Measurements from ENCODE around the gene EPHB4. TPM values are rescaled to one million over a fixed set of nuclear protein-coding genes. Genes with fewer than 3 reads are reported as not detected.

The EPHB4 gene
- total and polyA plus RNA-seq, 2 donors (not counting 3 experiments of a cell fraction or from before 2014, with no cell fraction given): 193 to 274 TPM

- no peaks in the 10 kb centered on the region for H4K20me1 ChIP-seq (replicated peaks; ENCODE audit: control insufficient read depth, extremely low read depth, insufficient read depth, low read length)
- H3K4me3 ChIP-seq (replicated peaks in 1 of 3; ENCODE audit: insufficient read depth in 1 of 3, low read depth in 1 of 3, low read length in 3 of 3): peak overlapping the region in 2 of 3 experiments; percentile 90 to 92
- dilution Hi-C loops (cut with MboI; ENCODE audit: extremely low pct_ligation_motif_present, low sequenced_read_pairs): loop anchor here (25.0 kb wide), 1 partner anchor 112 kb away; the partner anchor contains the start of genes EPO and POP7
- H3K36me3 ChIP-seq (ENCODE audit: control insufficient read depth in 2 of 2, extremely low read depth in 1 of 2, insufficient read depth in 2 of 2, low read length in 2 of 2): peaks cover 26 to 36% of the 10 kb centered on the region in 2 experiments
- TF ChIP-seq EZH2 (IDR thresholded peaks at IDR 0.05; ENCODE audit: borderline replicate concordance, low read depth, low read length, severe bottlenecking) (no peak), GATA2 (IDR thresholded peaks at IDR 0.05; ENCODE audit: insufficient read depth, insufficient read length, low read depth, low read length) (no peak), MAX (IDR thresholded peaks at IDR 0.05; ENCODE audit: insufficient read depth, insufficient read length) (no peak), CTCF (IDR thresholded peaks at IDR 0.05; ENCODE audit: extremely low read depth in 1 of 2, insufficient read depth in 1 of 2, low read depth in 1 of 2, low read length in 2 of 2) (no peak), JUN (IDR thresholded peaks at IDR 0.05; ENCODE audit: borderline replicate concordance, insufficient read depth, insufficient read length, low read depth) (no peak), POLR2A (IDR thresholded peaks at IDR 0.05; ENCODE audit: low read depth, low read length) (no peak), FOS (IDR thresholded peaks at IDR 0.05; ENCODE audit: borderline replicate concordance, insufficient read depth, low read length) (no peak), MYC (IDR thresholded peaks at IDR 0.05; ENCODE audit: low read depth, low read length) (no peak), POLR2AphosphoS5 (IDR thresholded peaks at IDR 0.05; ENCODE audit: insufficient read depth, low read depth, low read length) (no peak)
- peak overlapping the region; percentile 89 for H3K4me2 ChIP-seq (ENCODE audit: insufficient read depth, low read length)
- no peaks in the 10 kb centered on the region for H3K9me1 ChIP-seq (replicated peaks; ENCODE audit: control insufficient read depth, extremely low read depth, insufficient read depth, low read length)
- peaks cover 65% of the 10 kb centered on the region for H3K79me2 ChIP-seq (ENCODE audit: control insufficient read depth, insufficient read depth, low read length)
- no peak overlapping the region for H3K27ac ChIP-seq (ENCODE audit: insufficient read depth, low read depth, low read length)
- FAIRE-seq (no peak), DNase-seq (ENCODE audit: low read depth, low spot score) (no peak)
- intact Hi-C loops (cut with micrococcal nuclease): loop anchor here (1.0 kb wide), 1 partner anchor 28 kb away; the partner anchor contains the start of gene SLC12A9
- peaks cover 22% of the 10 kb centered on the region for H3K4me1 ChIP-seq (ENCODE audit: control insufficient read depth, extremely low read depth, insufficient read depth, low read length)
- peak overlapping the region; percentile 28 for H3K9ac ChIP-seq (replicated peaks; ENCODE audit: extremely low read depth, insufficient read depth, low read length)
- no peak overlapping the region for H2AFZ ChIP-seq (ENCODE audit: low read depth, low read length)
- ChIA-PET POLR2A (no interaction called here), CTCF (interaction anchor here (1.9 to 6.2 kb wide), 3 partner anchors 11 to 27 kb away, joined by 6 to 67 read pairs (median 60); partner anchors contain the start of gene SLC12A9)
- no peaks in the 10 kb centered on the region for H3K9me3 ChIP-seq (replicated peaks; ENCODE audit: control insufficient read depth, insufficient read depth, low read length)
- H3K27me3 ChIP-seq (ENCODE audit: control insufficient read depth in 2 of 2, insufficient read depth in 2 of 2, low read length in 2 of 2): no peaks in the 10 kb centered on the region
- BruUV-seq (replicated peaks): no TSS peak
Measured at GRCh38 chr7:100824499-100825214, 2.7 kb downstream of the EPHB4 start.

Measured in endothelial cell of umbilical vein (primary cell).